Raji (cell line): ENCODE measurements around the gene FOXS1.

Experiments
- POLR2A ChIP-seq: IDR thresholded peaks from 2 replicates; pipeline ENCODE4 v1.6.1; 2011; ENCODE audit warnings: low read depth, low read length, control low read depth; ENCODE audit not compliant: insufficient read depth

Gene FOXS1

GRCh38 chr20:31803552-31804291 lies 41.7 kb downstream of the FOXS1 start:
- no peak for TF ChIP-seq POLR2A

GRCh38 chr20:31801508-31801907 lies 43.9 kb downstream of the FOXS1 start:
- TF ChIP-seq POLR2A: no peak

- TF ChIP-seq POLR2A: no peak
Observed at GRCh38 chr20:31797364-31797763, 48.0 kb downstream of the FOXS1 start.
